Activated gamma-delta T cell treated with Interleukin-2 at 50 U/mL for 16 hours (primary cell): Measurements from ENCODE around the gene KLC1.

Experiments used
- DNase-seq: peaks from one replicate; pipeline ENCODE4 v3.0.0-alpha.2; 2020

Gene KLC1

DNA sequence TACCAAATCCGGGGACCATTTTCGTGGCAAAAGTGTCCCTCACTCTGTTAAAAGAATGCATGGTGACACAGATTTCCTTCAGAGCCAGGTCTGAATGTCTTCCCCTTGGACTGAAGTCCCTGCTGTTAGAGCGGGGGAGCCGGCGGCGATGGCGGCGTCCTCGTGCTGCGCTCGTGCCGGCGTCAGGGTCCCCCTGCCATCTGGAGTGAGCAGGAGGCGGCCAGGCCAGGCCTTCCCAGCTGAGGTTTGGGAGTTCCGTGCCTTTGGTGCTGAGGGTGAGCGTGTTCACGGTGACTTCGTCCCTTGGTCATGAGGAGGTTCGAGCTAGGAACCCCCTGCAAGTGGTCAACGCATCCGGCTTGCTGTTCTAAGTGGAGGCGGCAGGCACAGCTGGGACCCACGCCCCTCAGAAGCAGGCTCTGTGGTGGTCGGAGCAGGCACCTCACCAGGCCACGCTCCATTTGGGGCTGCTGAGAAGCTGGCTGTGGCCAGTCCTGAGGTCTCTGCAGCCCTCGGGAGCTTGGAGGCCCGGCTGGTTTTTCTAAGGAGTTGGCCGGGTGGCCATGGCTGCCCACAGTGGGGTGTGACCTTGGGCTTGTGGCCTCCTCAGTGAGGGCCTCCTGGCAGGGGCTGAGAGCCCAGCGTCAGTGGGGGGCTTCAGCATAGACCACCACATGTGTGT is 96.1 kb downstream of the KLC1 start:
- DNase-seq = no peak

DNA sequence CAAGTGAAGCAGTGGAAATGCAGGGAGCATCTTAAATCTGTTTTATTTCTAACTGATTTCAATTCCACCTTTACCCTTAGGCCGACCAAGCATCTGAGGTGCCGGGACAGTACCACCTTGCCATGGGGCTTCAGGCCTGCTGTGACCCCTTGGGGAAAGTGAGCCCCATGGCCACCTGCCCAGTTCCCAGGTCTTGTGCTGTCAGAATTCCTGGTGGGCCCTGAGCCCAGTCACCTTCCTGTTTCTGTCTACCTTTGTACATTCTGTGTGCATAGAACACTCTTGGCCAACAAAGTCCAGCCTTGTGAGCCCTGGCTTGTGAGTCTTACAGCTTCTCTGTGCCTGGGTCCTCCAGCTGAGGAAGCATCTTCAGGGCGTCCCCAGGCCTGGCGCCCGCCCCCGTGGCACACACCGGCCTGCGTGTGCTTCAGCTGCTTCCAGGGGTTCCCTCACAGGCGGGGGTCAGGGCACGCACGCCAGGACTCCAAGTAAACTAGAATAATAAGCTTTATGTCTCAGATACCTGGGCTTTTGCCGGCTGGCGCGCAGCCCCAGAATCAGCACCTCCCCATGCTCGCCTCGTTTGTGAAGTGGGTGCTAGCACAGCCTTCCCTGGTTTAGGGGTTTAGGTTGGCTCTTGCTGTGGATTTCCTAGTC is 96.9 kb downstream of the KLC1 start:
- no peak for DNase-seq

DNA sequence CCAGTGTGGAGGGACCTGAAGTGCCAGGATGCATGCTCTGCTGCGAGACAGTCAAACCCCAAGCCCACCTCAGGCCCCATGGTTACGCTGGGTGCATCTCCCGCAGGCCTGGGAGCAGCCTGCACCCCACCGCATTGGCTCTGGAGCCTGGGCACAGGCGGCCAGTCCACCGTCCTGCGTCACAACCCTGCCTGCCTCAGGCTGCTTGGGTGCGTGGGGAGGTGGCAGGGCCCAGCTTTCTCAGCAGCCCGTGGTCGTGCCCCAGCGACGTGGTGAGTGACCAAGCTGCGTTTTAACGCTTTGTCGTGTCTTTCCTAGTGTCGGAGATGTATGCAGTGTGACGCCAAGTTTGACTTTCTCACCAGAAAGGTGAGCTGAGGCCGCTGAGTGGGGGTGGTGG is 97.5 kb downstream of the KLC1 start:
- DNase-seq = no peak

DNA sequence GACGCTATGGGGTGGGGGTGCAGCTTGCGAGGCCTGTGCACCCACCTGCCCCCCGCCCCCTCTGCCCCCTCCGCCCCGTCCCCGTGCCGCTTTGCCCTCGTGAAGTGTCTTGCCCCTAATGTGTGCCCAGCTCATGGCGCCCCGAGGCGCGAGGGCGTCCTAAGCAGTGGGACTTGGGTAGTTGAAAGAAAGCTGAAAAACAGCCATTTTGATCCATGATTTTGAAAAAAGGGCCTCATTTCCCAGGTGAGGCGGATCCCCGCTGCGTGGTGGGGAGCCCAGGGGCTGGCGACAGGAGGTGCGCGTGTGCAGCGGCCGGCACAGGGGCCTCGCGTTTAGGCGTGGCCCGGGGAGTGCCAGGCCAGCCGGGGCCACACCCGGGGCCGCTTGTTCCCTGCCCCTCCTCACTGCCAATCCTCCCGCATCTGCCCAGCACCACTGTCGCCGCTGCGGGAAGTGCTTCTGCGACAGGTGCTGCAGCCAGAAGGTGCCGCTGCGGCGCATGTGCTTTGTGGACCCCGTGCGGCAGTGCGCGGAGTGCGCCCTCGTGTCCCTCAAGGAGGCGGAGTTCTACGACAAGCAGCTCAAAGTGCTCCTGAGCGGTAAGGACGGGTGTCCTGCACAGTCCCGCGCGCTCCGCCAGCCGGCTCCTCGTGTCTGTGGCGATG is 98.4 kb downstream of the KLC1 start:
- DNase-seq = no peak

DNA sequence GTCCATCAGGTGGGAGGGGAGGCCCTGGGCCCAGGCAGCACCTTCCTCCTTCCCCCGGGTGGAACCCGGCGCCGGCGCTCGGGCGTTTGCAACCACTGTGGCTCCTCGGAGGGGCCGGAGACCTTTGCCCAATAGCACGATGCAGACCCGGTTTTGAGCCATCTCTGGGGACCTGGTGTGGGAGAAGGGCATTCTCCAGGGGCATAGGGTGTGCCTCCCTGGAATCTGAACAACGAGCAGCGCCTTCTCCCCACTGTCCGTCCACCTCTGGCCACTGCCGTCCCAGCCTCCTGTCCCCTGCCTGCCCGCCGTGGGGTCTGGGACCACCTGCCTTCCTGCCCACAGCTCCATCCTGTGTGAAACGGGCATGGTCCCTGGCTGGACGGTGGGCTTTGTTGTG is 99.1 kb downstream of the KLC1 start:
- DNase-seq = no peak

DNA sequence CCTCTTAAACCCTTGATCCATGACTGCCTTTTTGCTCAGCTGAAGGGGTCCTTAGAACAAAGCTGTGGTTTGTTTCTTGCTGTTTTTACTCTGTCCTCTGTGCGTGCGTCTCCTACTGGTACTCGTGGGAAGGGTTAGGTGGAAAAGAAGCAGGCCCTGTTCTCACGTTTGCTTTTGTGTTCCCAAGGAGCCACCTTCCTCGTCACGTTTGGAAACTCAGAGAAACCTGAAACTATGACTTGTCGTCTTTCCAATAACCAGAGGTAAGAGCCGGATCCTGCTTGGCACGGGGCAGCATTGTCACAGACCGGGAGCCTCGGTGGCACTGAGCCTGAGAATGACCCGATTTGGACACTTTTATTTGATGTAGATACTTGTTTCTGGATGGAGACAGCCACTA is 99.7 kb downstream of the KLC1 start:
- no peak for DNase-seq

DNA sequence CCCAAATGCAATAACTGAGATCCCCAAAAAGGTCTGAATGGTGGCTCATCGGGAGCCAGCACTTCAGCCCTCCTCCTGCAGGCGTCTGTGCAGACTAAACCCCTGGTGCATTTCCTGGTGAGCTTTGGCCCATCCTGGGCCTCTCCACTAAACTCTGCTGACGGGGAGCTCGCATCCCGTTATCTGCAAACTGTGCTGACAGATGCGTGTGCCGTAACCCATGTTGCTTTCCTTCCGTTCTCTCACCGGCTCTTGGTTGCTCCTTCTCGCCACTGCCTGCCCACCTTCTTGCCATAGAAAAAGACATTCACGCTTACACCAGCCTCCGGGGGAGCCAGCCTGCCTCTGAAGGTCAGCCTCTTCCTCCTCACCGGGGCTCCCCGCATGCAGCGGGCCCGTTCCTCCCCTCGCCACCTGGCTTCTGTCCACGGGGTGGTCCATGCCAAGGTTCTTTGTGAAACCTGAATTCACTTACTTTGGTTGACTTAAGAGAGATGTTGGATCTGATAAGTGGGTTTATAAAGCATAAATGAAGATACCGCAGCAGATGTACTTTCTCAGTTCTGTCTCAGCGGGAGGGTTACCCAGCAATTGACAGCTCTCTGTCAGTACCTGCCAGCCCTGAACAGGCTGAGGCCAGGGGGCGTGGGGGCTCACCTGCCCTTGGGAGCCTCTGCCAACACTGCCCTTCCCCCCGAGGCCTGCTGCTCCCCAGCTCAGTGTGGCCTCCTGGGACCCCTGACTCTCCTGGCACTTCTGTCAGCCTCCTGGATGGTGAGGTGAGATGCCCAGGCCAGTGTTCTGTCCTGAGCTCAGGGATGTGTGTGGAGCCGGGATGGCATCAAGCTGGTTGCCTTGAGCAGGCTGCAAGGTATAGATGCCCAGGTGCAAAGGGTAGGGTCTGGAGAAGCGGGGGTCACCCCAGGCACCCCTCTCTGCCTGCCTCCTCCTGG is 100.8 kb downstream of the KLC1 start:
- DNase-seq = no peak

DNA sequence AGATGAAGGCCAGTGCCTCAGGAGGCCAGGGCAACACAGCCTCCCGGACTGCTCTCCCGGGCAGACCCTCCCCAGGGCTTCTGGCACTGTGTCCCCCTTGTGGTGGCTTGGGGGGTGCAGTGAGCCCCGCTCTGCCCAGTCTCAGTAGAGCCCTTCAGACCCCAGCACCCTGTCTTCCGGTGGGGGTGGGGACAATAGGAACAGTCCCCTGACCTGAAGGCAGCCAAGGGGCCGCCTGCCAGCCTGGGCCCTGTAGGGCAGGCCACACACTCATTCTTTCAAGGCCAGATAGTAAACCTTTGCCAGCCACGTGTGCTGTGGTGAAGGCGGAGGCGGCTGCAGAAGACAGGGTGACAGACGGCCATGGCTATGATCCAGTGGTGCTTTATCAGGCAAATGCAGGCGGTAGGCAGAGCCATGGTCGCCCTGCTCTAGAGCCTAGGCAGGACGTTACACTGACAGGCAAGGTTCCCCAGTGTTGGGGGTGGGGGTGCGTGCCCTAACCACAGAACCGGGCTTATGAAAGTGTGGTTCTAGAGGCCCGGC is 101.6 kb downstream of the KLC1 start:
- DNase-seq = no peak

DNA sequence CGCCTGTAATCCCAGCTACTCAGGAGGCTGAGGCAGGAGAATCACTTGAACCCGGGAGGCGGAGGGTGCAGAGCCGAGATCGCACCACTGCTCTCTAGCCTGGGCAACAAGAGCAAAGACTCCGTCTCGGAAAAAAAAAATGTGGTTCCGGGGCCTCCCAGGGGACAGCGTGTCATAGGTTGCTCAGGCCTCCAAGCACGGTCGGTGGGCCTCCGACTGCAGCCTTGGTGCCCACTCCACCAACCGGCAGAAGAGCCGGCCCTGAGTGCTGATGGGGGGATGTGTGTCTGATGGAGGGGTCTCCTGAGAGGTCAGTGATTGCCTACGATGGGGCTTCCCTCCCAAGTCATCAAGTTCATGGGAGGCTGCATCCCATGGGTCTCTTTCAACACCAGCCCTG is 102.5 kb downstream of the KLC1 start:
- no peak for DNase-seq

DNA sequence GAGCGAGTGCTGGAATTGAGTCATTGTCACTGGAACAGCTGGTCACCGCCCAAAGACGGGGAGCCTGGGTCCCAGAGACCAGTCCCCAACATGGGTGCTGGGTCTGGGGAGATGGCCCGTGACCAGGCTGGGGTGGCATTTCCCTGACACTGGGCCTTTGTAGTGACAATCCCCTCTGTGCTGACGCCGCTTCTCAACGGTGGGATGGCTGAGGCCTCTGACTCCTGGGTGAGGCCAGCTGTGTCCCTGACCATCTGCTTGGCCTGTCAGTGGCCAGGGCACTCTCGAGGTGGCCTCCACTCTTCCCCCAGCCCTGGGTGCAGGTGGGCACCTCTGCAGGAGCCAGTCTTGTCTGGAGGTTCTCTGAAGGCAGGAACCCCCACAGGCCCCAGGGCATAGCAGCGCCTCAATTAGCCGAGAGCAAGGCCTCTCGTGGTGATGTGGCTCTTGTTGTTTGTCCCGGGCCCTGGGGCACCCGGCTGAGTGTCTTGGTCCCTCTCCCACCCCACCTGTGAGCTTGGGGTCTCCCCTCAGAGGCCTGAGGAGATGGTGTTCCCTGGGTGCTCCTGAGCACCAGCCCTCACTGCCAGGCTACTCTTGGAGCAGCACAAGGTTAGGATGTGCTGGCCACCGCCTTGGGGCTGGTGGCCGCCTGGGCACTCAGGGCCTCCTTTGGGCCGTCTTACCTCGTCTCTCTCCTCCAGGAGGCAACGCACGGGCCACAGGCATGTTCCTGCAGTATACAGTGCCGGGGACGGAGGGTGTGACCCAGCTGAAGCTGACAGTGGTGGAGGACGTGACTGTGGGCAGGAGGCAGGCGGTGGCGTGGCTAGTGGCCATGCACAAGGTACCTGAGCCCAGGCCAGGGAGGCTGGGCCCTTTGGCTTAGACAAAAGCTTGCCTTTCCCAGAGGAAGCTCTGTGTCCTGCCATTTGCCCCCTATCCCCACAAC is 103.2 kb downstream of the KLC1 start:
- no peak for DNase-seq

DNA sequence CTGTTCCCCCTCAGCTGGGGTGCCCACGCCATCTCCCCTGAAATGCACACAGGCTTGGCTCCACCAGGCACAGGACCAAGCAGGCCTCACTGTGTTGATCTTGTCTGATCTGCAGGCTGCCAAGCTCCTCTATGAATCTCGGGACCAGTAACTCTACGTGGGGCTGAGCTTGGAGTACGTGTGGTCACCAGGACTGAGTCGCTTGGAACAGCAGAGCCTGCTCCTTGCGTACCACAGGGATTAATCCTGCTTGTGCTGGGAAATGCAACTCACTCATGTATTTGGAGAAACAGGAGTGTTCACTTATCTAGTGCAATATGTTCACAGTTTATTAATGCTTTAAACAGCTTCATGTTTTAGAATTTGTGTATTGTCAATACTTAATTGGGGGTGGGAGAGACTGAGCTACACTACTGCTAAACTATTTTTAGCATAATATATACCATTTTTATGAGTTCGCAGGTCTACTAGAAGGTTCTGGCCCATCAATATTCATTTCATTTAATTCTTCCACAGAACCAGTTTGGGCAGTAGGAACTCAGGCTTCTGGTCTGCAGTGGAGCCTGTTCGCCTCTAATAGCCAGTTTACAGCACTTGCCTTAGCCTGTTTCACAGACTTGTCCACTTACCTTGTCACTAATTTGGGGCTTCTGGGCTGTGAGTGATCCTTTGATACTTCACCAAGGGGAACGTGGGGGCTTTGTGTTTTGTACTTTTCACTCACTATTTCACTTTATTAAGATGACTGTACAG is 104.0 kb downstream of the KLC1 start:
- no peak for DNase-seq

DNA sequence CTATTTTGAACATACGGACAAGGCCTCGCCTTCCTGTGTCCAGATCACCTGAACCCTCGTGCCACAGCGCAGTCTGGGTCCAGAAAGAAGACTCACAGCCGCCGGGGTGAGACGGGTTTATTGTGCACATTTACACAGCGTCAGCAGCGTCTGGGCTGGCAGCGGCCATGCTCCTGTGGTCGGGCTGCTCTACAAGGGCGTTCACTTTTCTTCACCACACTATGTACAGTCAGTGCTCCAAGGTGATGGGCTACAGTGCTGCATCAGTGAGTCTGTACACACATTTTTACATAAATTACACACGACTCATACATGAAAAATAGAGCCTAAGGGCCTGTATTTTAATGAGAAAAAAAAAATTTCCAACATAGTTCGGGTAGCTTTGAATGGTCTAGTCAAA is 104.6 kb downstream of the KLC1 start:
- DNase-seq = no peak

DNA sequence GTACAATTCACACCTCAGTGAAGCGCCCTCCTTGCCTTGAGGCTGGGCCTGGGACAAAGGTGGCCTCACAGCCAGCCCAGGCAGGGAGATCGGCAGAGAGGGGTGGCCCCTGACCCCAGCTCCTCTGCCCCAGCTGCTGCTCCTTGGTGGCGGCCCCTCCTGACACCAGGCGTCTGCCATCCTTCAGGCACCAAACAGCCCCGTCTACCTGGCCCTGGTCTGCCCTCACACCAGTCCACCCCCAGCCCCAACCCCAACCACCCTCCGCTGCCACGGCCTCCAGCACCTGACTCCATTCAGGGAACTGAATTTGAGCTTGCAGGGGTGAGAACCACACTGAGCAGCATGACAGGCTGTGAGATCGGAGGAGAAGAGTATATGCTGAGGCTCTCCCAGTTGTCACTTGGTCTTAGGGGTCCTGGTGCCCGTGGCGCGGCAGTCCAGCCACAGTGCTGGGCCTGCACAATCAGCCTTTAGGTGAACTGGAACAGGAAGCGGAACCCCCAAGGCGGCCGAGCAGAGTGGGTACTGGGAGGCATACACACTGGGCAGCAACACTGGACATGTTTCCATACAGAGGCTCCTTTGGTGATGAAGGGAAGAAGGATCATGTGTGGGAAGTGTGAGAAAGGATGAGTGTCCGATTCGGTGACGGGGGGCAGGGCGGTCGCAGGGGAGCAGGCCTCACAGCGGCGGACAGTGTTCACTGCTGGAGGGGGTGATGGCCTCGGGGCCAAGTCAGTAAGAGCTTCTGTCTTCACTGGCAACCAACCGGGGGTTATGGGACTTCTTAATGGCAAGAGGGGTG is 105.3 kb downstream of the KLC1 start:
- DNase-seq = no peak

DNA sequence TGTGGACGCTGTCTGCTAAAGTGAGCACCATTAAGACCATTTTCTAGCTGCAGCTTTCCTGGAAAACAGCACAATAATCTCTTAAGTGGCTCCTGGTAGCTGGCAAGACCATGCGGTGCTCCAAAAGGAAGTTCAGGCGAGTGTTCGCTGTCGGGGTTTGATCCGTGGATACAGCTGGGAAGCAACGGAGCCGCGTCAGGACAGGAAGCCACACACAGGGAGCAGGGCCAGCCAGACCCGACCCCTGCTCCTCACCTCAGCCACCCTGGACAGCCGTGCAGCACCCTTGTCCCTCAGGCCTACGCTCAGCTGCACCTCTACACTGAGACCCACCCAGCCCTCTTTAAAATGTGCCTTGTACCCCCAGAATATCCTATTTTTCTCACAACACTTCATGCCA is 106.0 kb downstream of the KLC1 start:
- no peak for DNase-seq

DNA sequence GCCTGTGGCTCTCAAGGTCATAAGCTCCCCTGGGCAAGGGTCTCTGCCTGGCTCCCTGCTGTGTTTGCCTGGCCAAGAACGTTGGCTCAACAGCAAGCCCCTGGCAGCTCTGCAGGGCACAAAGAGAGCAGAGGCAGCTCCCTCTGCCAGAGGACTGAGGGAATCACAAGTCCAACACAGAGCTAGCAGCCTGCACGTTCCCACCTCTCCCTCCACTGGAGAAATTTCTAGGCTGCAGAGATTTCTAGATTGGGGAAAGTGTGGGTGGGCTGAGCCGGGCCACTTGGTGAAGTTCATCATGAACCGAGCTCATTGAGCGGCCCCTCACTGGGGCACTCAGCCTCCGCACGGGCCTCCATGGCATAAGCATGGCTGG is 106.4 kb downstream of the KLC1 start:
- DNase-seq = no peak

DNA sequence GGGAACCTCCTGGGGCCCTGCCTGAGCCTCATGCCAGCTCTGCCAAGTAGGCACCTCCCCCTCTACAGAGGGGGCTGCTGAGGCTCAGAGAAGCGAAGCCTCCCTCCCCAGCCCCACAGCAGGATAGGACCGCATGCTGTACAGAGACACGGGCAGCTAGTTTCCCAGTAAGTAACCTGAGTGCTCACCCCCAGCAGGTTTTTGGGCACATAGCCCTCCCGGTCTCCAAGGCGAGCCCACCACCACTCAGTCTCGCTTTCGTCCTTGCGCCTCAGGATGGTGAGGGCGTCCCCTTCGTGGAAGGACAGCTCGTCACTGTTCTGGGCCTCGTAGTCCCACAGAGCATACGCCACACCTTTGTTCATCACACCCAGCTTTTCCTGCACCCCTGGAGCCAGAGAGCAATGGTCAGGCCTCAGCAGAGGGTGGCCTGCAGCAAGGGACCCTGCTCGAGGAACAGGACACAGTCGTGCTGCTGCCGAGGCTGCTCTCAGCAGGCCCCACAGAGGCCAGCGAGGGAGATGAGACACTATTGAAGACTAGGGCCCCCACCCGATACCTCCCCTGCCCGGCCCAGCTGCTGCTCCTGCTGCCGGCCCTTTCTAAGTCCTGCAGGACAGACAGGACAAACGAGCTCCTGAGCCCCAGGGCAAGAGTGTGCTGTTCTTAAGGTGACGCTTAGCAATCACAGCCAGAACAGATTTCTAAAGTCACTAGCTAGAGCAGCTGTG is 107.0 kb downstream of the KLC1 start:
- DNase-seq = no peak

DNA sequence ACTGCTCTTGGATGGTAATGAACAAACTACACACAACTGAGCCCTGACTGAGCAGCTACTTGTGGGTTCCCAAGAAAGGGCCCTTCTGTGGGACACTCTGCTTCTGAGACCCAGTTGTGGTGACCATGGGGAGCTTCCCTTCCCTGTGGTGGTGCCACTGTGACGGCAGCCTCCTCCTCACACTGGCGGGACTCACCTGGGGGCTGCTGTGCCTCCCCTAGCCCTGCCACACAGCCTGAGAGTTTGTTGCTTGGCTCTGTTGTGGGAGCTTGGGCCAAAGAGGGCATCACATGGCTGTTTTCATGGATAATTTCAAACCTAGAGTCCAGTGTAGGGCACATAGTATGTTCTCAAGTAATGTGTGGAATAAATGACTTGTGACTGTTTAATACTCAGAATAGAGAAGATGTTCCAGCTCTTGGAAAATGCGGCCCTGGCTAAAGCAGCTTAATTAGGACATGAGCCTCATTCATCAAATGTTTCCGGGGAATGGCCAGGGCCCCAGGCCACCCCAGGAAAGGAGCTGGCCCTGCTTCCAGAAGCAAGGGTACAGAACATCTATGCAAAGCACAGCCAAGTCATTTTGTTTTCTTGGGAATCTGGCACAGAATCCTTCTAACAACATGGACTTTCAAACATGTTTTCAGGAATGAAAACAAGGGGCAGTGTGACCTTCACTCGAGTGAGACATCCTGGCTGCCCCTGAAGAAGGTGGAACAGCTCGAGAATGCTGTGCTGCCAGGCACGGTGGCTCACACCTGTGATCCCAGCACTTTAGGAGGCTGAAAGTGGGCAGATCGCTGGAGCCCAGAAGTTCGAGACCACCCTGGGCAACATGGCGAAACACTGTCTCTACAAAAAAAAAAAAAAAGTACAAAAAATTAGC is 107.8 kb downstream of the KLC1 start:
- DNase-seq = no peak

DNA sequence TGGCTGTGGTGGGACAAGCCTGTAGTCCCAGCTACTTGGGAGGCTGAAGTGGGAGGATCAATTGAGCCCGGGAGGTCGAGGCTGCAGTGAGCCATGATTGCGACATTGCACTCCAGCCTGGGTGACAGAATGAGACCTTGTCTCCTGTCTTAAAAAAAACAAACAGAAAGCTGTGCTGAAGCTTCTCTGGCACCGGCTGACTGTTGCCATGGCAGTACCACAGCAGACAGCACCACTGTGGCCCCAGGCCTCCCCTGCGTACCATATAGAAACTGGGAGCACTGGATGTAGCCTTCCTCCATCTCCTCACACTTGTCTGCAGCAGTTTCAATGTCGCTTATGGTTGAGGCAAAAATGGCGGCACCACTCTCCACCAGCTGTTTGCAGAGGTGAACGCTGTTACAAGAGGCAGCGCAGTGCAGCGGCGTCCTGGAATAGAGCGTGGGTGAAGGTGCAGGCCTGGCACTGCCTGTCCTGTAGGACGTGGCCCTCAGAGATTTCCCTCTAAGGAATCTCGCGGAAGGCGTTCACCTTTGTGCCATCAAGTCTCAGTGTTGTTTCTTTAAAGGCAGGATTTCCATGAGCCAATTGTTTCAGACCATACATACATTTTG is 108.5 kb downstream of the KLC1 start:
- no peak for DNase-seq
